GM23338 (cell line): ENCODE results near the gene PDIA2. TPM values are rescaled to one million over a fixed set of nuclear protein-coding genes. Genes with fewer than 3 reads are reported as not detected.

Experiments used
- ATAC-seq: fragments of 200-7000 bp; cut with Tn5 transposase; 3 replicates; pipeline ENCODE4 v1.9.1; 2020
- DNase-seq: peaks from one replicate; pipeline ENCODE4 v3.0.0-alpha.2; 2015; ENCODE audit warnings: low spot score
- H2AFZ ChIP-seq: fragments of 200-600 bp; sonication (generic); 2 replicates; pipeline ENCODE4 v1.8.0; 2016; ENCODE audit warnings: antibody characterized with exemption, mild to moderate bottlenecking, moderate library complexity
- H3F3A ChIP-seq: fragments of 200-600 bp; sonication (generic); replicated peaks from 2 replicates; pipeline ENCODE4 v1.8.0; 2017; ENCODE audit warnings: antibody characterized with exemption, mixed run types, low read depth
- H3K27ac ChIP-seq: fragments of 200-600 bp; sonication (generic); 2 replicates; pipeline ENCODE4 v1.6.1; 2016; ENCODE audit warnings: low read depth
- H3K27me3 ChIP-seq: fragments of 200-600 bp; sonication (generic); 2 replicates; pipeline ENCODE4 v1.8.0; 2016; ENCODE audit warnings: mild to moderate bottlenecking, mixed run types, moderate library complexity; ENCODE audit not compliant: insufficient read depth
- H3K36me3 ChIP-seq: fragments of 200-600 bp; sonication (generic); 2 replicates; pipeline ENCODE4 v1.8.0; 2016; ENCODE audit warnings: mild to moderate bottlenecking; ENCODE audit not compliant: insufficient read depth
- H3K4me1 ChIP-seq: fragments of 200-600 bp; sonication (generic); 2 replicates; pipeline ENCODE4 v1.8.0; 2016; ENCODE audit warnings: mild to moderate bottlenecking, moderate library complexity; ENCODE audit not compliant: insufficient read depth
- H3K4me2 ChIP-seq: fragments of 200-600 bp; sonication (generic); 2 replicates; pipeline ENCODE4 v1.7.1; 2017; ENCODE audit warnings: mixed run types
- H3K4me3 ChIP-seq: fragments of 200-600 bp; sonication (generic); 2 replicates; pipeline ENCODE4 v1.6.1; 2016; ENCODE audit warnings: mixed run types
- H3K79me2 ChIP-seq: fragments of 200-600 bp; sonication (generic); replicated peaks from 2 replicates; pipeline ENCODE4 v1.8.0; 2017; ENCODE audit warnings: mild to moderate bottlenecking; ENCODE audit not compliant: insufficient read depth
- H3K9me2 ChIP-seq: fragments of 200-600 bp; sonication (generic); 2 replicates; pipeline ENCODE4 v1.8.0; 2017; ENCODE audit not compliant: insufficient read depth
- H4K20me1 ChIP-seq: fragments of 200-600 bp; sonication (generic); replicated peaks from 2 replicates; pipeline ENCODE4 v1.8.0; 2017; ENCODE audit warnings: mild to moderate bottlenecking; ENCODE audit not compliant: insufficient read depth
- H3K27ac Mint-ChIP-seq: 2 replicates; pipeline ENCODE4 v1.8.0; 2020; ENCODE audit warnings: inconsistent platforms, mild to moderate bottlenecking, moderate library complexity, mixed read lengths
- H3K27me3 Mint-ChIP-seq: 3 replicates; pipeline ENCODE4 v1.8.0; 2022; ENCODE audit warnings: low read depth, mild to moderate bottlenecking, moderate library complexity, mixed read lengths, inconsistent platforms; ENCODE audit not compliant: insufficient read depth, poor library complexity
- H3K36me3 Mint-ChIP-seq: 3 replicates; pipeline ENCODE4 v1.8.0; 2021; ENCODE audit warnings: low read depth, mild to moderate bottlenecking, inconsistent platforms, moderate library complexity, mixed read lengths
- H3K4me1 Mint-ChIP-seq: 3 replicates; pipeline ENCODE4 v1.8.0; 2020; ENCODE audit warnings: mild to moderate bottlenecking, inconsistent platforms, mixed read lengths
- H3K4me3 Mint-ChIP-seq: 3 replicates; pipeline ENCODE4 v1.8.0; 2021; ENCODE audit warnings: moderate library complexity, mild to moderate bottlenecking, inconsistent platforms, mixed read lengths
- H3K9me3 Mint-ChIP-seq: 3 replicates; pipeline ENCODE4 v1.8.0; 2020; ENCODE audit warnings: moderate library complexity, mild to moderate bottlenecking, inconsistent platforms, mixed read lengths
- CREB1 ChIP-seq: fragments of 250-450 bp; sonication (Bioruptor Pico); IDR thresholded peaks from 2 replicates; pipeline ENCODE4 v1.5.0; 2020; ENCODE audit warnings: low read depth, mild to moderate bottlenecking, moderate library complexity
- ETS1 ChIP-seq: IDR thresholded peaks from 2 replicates; pipeline ENCODE4 v1.6.1; 2016; ENCODE audit warnings: antibody characterized with exemption
- EZH2 ChIP-seq: fragments of 200-600 bp; sonication (generic); IDR thresholded peaks from one replicate; pipeline ENCODE4 v1.8.0; 2017; ENCODE audit warnings: antibody characterized with exemption, mild to moderate bottlenecking, low read depth; ENCODE audit not compliant: unreplicated experiment
- EZH2phosphoT487 ChIP-seq: fragments of 200-600 bp; sonication (generic); IDR thresholded peaks from one replicate; pipeline ENCODE4 v1.8.1; 2018; ENCODE audit warnings: antibody characterized with exemption; ENCODE audit not compliant: unreplicated experiment
- JUNB ChIP-seq: IDR thresholded peaks from one replicate; pipeline ENCODE4 v1.6.1; 2016; ENCODE audit warnings: antibody characterized with exemption; ENCODE audit not compliant: unreplicated experiment
- NANOG ChIP-seq: IDR thresholded peaks from 2 replicates; pipeline ENCODE4 v1.6.1; 2016; ENCODE audit warnings: antibody characterized with exemption, borderline replicate concordance
- POLR2AphosphoS5 ChIP-seq: IDR thresholded peaks from 2 replicates; pipeline ENCODE4 v1.6.1; 2016; ENCODE audit warnings: antibody characterized with exemption, low read depth
- REST ChIP-seq: IDR thresholded peaks from one replicate; pipeline ENCODE4 v1.6.1; 2018; ENCODE audit warnings: antibody characterized with exemption; ENCODE audit not compliant: unreplicated experiment
- STAT1 ChIP-seq: IDR thresholded peaks from one replicate; pipeline ENCODE4 v1.6.1; 2016; ENCODE audit warnings: antibody characterized with exemption; ENCODE audit not compliant: unreplicated experiment
- ZNF114 ChIP-seq: fragments of 250-450 bp; sonication (Bioruptor Pico); IDR thresholded peaks from 2 replicates; pipeline ENCODE4 v1.5.0; 2020; ENCODE audit warnings: mild to moderate bottlenecking, moderate library complexity
- ZNF331 ChIP-seq: fragments of 250-450 bp; sonication (Bioruptor Pico); IDR thresholded peaks from 2 replicates; pipeline ENCODE4 v1.5.0; 2020; ENCODE audit warnings: low read depth, mild to moderate bottlenecking, moderate library complexity
- ZNF462 ChIP-seq: fragments of 250-450 bp; sonication (Bioruptor Pico); IDR thresholded peaks from 2 replicates; pipeline ENCODE4 v1.5.0; 2020; ENCODE audit warnings: mild to moderate bottlenecking, moderate library complexity
- polyA plus RNA-seq: library from polyadenylated mRNA; unstranded; fragments of >200 nt; fragmentation: Nextera tagmentation; extraction: Ambion mirVana; gene quantifications from 2 replicates; pipeline ENCODE4 v1.2.1, GENCODE V29; 2016
- total RNA-seq: library from RNA; depleted of rRNA; stranded (reverse); fragments of >200 nt; shearing (Covaris generic); gene quantifications from 2 replicates; pipeline ENCODE4 v1.2.3, GENCODE V29; 2014
- TF ChIP-seq, protein P1 (sequence below), 2 experiments: fragments of 200-600 bp in 1 of 2; sonication (generic) in 1 of 2; conservative IDR thresholded peaks; 2 replicates each; pipeline versions ENCODE4 v1.5.1 to v1.6.1; 2016 to 2017; ENCODE audit warnings: antibody characterized with exemption in 2 of 2, low read depth in 2 of 2, mild to moderate bottlenecking in 2 of 2, moderate library complexity in 1 of 2

Gene PDIA2
- total and polyA plus RNA-seq, 2 experiments from 2014 or later, result 0.39 to 0.87 TPM

DNA sequence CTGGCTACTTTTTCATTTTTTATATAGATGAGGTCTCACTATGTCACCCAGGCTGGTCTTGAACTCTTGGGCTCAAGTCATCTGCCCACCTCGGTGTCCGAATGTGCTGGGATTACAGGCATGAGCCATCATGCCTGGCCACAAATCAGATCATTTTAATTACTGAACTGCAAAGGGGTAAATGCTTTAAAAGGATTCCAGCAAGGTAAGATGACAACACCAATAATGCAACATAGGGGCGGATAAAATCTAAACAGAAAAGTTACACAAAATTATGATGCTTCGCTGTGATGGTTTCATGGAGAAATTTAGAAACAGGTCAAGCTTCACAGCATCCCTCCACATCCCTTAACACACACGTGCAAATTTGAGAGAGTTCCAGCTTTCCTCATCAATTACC is 37.2 kb downstream of the PDIA2 start:
- peaks cover 7% of the 10 kb centered on the region; the same call in 1 of the 2 replicates for H3K4me1 ChIP-seq
- peaks cover 94% of the 10 kb centered on the region for H3K79me2 ChIP-seq
- ATAC-seq (no peak), DNase-seq (no peak)
- no peaks in the 10 kb centered on the region for H3K27me3 ChIP-seq
- peaks cover 15% of the 10 kb centered on the region; the same call in 2 of the 3 replicates for H3K36me3 Mint-ChIP-seq
- H3K36me3 ChIP-seq, result no peaks in the 10 kb centered on the region
- no peak overlapping the region for H3K27ac Mint-ChIP-seq
- H3K4me2 ChIP-seq, result no peak overlapping the region
- H2AFZ ChIP-seq, result no peak overlapping the region
- H4K20me1 ChIP-seq, result peaks cover 52% of the 10 kb centered on the region; the same call in 1 of the 2 replicates
- H3K4me1 Mint-ChIP-seq, result peaks cover 33% of the 10 kb centered on the region
- H3F3A ChIP-seq, result peaks cover 5% of the 10 kb centered on the region
- no peak overlapping the region for H3K27ac ChIP-seq
- no peak overlapping the region for H3K4me3 Mint-ChIP-seq
- no peaks in the 10 kb centered on the region for H3K9me3 Mint-ChIP-seq
- H3K27me3 Mint-ChIP-seq, result peaks cover 7% of the 10 kb centered on the region
- H3K9me2 ChIP-seq, result no peaks in the 10 kb centered on the region
- H3K4me3 ChIP-seq, result no peak overlapping the region
- no peak for TF ChIP-seq CREB1 (CRISPR knock-in tag)
- no peak for TF ChIP-seq ZNF462 (CRISPR knock-in tag)
- TF ChIP-seq EZH2phosphoT487, result no peak
- no peak for TF ChIP-seq NANOG
- TF ChIP-seq ETS1, result no peak
- TF ChIP-seq STAT1, result no peak
- no peak for TF ChIP-seq POLR2AphosphoS5
- TF ChIP-seq ZNF331 (CRISPR knock-in tag), result no peak
- TF ChIP-seq JUNB, result no peak
- TF ChIP-seq ZNF114 (CRISPR knock-in tag), result no peak
- TF ChIP-seq, protein P1, sequence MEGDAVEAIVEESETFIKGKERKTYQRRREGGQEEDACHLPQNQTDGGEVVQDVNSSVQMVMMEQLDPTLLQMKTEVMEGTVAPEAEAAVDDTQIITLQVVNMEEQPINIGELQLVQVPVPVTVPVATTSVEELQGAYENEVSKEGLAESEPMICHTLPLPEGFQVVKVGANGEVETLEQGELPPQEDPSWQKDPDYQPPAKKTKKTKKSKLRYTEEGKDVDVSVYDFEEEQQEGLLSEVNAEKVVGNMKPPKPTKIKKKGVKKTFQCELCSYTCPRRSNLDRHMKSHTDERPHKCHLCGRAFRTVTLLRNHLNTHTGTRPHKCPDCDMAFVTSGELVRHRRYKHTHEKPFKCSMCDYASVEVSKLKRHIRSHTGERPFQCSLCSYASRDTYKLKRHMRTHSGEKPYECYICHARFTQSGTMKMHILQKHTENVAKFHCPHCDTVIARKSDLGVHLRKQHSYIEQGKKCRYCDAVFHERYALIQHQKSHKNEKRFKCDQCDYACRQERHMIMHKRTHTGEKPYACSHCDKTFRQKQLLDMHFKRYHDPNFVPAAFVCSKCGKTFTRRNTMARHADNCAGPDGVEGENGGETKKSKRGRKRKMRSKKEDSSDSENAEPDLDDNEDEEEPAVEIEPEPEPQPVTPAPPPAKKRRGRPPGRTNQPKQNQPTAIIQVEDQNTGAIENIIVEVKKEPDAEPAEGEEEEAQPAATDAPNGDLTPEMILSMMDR (conservative IDR thresholded peaks at IDR 0.05; ENCODE audit: low read depth in 2 of 2), result no peak
- no peak for TF ChIP-seq REST
- TF ChIP-seq EZH2, result no peak
